Uterus (tissue), 4 donors: ENCODE data around the gene EIF1AY. TPM values are rescaled to one million over a fixed set of nuclear protein-coding genes. Genes with fewer than 3 reads are reported as not detected.

ENCODE experiments used
- DNase-seq, 2 donors: peaks; one replicate each; pipeline ENCODE4 v3.0.0-alpha.2; 2019 to 2020
- H3K27ac ChIP-seq, 2 donors: fragments of 200-600 bp; sonication (generic); 1 replicate in 1 of 2; 2 replicates in 1 of 2; pipeline ENCODE4 v1.5.1; 2016 to 2018
- H3K27me3 ChIP-seq, 2 donors: fragments of 200-600 bp; sonication (generic); one replicate each; pipeline ENCODE4 v1.5.1; 2018 to 2019; ENCODE audit warnings: control low read depth in 1 of 2
- H3K36me3 ChIP-seq, 2 donors: fragments of 200-600 bp; sonication (generic); one replicate each; pipeline ENCODE4 v1.5.1; 2019; ENCODE audit warnings: control low read depth in 1 of 2
- H3K4me1 ChIP-seq, 2 donors: fragments of 200-600 bp; sonication (generic); one replicate each; pipeline ENCODE4 v1.5.1; 2018 to 2019; ENCODE audit warnings: control low read depth in 1 of 2
- H3K4me3 ChIP-seq, 2 donors: fragments of 200-600 bp; sonication (generic); 1 replicate in 1 of 2; 2 replicates in 1 of 2; pipeline ENCODE4 v1.5.1; 2018 to 2019; ENCODE audit warnings: mild to moderate bottlenecking in 1 of 2
- H3K9me3 ChIP-seq, 2 donors: fragments of 200-600 bp; sonication (generic); one replicate each; pipeline ENCODE4 v1.5.1; 2019; ENCODE audit warnings: control low read depth in 1 of 2
- POLR2A ChIP-seq, 2 donors: fragments of 450-650 bp; IDR thresholded peaks; one replicate each; pipeline ENCODE4 v1.6.1; 2016; ENCODE audit warnings: antibody characterized with exemption in 2 of 2, mild to moderate bottlenecking in 1 of 2, moderate library complexity in 1 of 2
- intact Hi-C: fragments of 100-400 bp; cut with DNase I; formaldehyde crosslinking; loops from one replicate; pipeline ENCODE4 v1.15.1; 2023; ENCODE audit warnings: low total_unique reads
- total RNA-seq, 4 donors: library from RNA; depleted of rRNA in 3 of 4; stranded (reverse); fragments of >200 nt in 3 of 4; gene quantifications; one replicate each; pipeline versions ENCODE4 v1.1.0 to v1.2.4, GENCODE V29; 2014 to 2023
- TF ChIP-seq, protein P1 (sequence below), 4 experiments: fragments of 200-600 bp in 2 of 4; fragments of 450-650 bp in 2 of 4; sonication (generic) in 2 of 4; IDR thresholded peaks; one replicate each; pipeline ENCODE4 v1.5.1; 2016 to 2019; ENCODE audit warnings: antibody characterized with exemption in 4 of 4, mild to moderate bottlenecking in 2 of 4, moderate library complexity in 1 of 4
- donor health status: DM: yes; HTN: yes; CAD: no.

EIF1AY gene
- not detected for total RNA-seq

GRCh38 chrY:20575531-20576121 is at the start of gene EIF1AY:
Gene EIF1AY, plus strand, starts transcription at chrY:20575776. Its CDS starts 96 bp downstream, at chrY:20575872.
- intact Hi-C loops, result no loop called here
- H3K9me3 ChIP-seq, result no peaks in the 10 kb centered on the region
- H3K4me1 ChIP-seq, result no peaks in the 10 kb centered on the region
- H3K36me3 ChIP-seq, result no peaks in the 10 kb centered on the region
- TF ChIP-seq POLR2A (IDR thresholded peaks at IDR 0.05), result no peak
- TF ChIP-seq, protein P1, sequence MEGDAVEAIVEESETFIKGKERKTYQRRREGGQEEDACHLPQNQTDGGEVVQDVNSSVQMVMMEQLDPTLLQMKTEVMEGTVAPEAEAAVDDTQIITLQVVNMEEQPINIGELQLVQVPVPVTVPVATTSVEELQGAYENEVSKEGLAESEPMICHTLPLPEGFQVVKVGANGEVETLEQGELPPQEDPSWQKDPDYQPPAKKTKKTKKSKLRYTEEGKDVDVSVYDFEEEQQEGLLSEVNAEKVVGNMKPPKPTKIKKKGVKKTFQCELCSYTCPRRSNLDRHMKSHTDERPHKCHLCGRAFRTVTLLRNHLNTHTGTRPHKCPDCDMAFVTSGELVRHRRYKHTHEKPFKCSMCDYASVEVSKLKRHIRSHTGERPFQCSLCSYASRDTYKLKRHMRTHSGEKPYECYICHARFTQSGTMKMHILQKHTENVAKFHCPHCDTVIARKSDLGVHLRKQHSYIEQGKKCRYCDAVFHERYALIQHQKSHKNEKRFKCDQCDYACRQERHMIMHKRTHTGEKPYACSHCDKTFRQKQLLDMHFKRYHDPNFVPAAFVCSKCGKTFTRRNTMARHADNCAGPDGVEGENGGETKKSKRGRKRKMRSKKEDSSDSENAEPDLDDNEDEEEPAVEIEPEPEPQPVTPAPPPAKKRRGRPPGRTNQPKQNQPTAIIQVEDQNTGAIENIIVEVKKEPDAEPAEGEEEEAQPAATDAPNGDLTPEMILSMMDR (IDR thresholded peaks at IDR 0.05), result no peak
- H3K27me3 ChIP-seq, result no peaks in the 10 kb centered on the region
- no peak for DNase-seq
- H3K27ac ChIP-seq, result no peak within 1 kb of the TSS
- H3K4me3 ChIP-seq, result no peak within 1 kb of the TSS

- no peak overlapping the region for H3K4me3 ChIP-seq
- no peaks in the 10 kb centered on the region for H3K4me1 ChIP-seq
- no peak overlapping the region for H3K27ac ChIP-seq
- intact Hi-C loops, result no loop called here
- H3K27me3 ChIP-seq, result no peaks in the 10 kb centered on the region
- no peak for DNase-seq
- no peaks in the 10 kb centered on the region for H3K36me3 ChIP-seq
- no peak for TF ChIP-seq POLR2A (IDR thresholded peaks at IDR 0.05)
- TF ChIP-seq, protein P1 (IDR thresholded peaks at IDR 0.05), result no peak
- H3K9me3 ChIP-seq, result no peaks in the 10 kb centered on the region
Measured at GRCh38 chrY:20528435-20528834, 47.1 kb upstream of the EIF1AY start.

GRCh38 chrY:20538186-20538585 is 37.4 kb upstream of the EIF1AY start:
- no peak for DNase-seq
- Histone ChIP-seq H3K27me3 (no peaks in the 10 kb centered on the region), H3K9me3 (no peaks in the 10 kb centered on the region), H3K27ac (no peak overlapping the region), H3K4me1 (no peaks in the 10 kb centered on the region), H3K36me3 (no peaks in the 10 kb centered on the region), H3K4me3 (no peak overlapping the region)
- TF ChIP-seq, protein P1 (IDR thresholded peaks at IDR 0.05), result no peak
- no peak for TF ChIP-seq POLR2A (IDR thresholded peaks at IDR 0.05)
- intact Hi-C loops, result no loop called here

GRCh38 chrY:20538933-20539332 is 36.6 kb upstream of the EIF1AY start:
- H3K27me3 ChIP-seq, result no peaks in the 10 kb centered on the region
- no peaks in the 10 kb centered on the region for H3K9me3 ChIP-seq
- no peak overlapping the region for H3K4me3 ChIP-seq
- intact Hi-C loops, result no loop called here
- no peaks in the 10 kb centered on the region for H3K4me1 ChIP-seq
- no peaks in the 10 kb centered on the region for H3K36me3 ChIP-seq
- no peak overlapping the region for H3K27ac ChIP-seq
- no peak for DNase-seq
- TF ChIP-seq POLR2A (IDR thresholded peaks at IDR 0.05), result no peak
- TF ChIP-seq, protein P1 (IDR thresholded peaks at IDR 0.05), result no peak

- no peak overlapping the region for H3K27ac ChIP-seq
- no peaks in the 10 kb centered on the region for H3K27me3 ChIP-seq
- no peak for DNase-seq
- H3K36me3 ChIP-seq, result no peaks in the 10 kb centered on the region
- no peaks in the 10 kb centered on the region for H3K4me1 ChIP-seq
- H3K9me3 ChIP-seq, result no peaks in the 10 kb centered on the region
- TF ChIP-seq, protein P1 (IDR thresholded peaks at IDR 0.05), result no peak
- no peak for TF ChIP-seq POLR2A (IDR thresholded peaks at IDR 0.05)
- intact Hi-C loops, result no loop called here
- no peak overlapping the region for H3K4me3 ChIP-seq
Measured at GRCh38 chrY:20544451-20544960, 31.1 kb upstream of the EIF1AY start.
